HS-5 (cell line): Measurements from ENCODE around the gene APLP2.
A peak's percentile ranks its signal among the peaks of the same experiment; 100 is the strongest.
"Not testable (repeated sequence)": the region's sequence is repeated elsewhere in the genome, so short reads cannot be mapped to it uniquely, and the experiment has no call there.

Experiments
- DNase-seq: peaks from one replicate; pipeline ENCODE4 v3.0.0-alpha.2; 2012; ENCODE audit warnings: low read depth

APLP2 gene

DNA sequence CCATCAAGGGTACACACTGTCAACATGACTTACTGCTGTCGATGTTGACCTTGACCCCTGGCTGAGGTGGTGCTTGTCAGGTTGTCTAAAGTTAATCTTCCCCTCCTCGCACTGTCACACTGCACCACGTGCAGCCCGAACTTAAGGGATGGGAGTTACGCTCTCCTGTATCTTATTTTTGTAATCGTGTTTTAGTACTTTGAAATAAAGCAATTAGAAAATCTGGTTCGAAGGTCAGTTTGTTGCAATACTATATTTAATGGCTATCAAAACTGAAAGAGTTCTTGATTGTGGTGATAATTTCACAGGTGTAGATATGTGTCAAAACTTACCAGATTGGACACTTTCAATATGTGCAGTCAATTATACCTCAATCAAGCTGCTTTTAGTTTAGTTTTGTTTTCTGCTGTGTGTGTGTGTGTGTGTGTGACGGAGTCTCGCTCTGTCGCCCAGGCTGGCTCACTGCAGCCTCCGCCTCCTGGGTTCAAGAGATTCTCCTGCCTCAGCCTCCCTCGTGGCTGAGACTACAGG is 79.2 kb downstream of the APLP2 start:
- no peak for DNase-seq

DNA sequence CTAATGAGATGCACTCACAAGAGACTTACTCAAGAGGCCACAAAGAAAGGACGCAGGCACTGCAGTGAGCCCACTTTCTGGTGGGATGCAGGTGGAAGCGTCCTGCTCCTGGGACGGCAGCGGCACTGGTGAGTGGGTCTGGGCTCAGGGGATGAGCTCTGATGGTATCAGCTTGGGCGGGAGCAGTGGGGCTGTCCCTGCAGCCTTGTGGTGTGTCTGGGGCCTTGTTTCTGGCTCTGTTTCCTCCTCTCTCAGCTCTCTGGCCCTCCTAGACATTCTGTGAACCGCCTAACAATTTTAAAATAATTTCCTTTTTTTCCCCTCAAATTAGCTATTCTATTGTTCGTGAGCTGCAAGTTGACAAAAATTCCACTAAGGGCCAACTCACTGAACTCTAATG is 81.1 kb downstream of the APLP2 start:
- DNase-seq, result no peak

DNA sequence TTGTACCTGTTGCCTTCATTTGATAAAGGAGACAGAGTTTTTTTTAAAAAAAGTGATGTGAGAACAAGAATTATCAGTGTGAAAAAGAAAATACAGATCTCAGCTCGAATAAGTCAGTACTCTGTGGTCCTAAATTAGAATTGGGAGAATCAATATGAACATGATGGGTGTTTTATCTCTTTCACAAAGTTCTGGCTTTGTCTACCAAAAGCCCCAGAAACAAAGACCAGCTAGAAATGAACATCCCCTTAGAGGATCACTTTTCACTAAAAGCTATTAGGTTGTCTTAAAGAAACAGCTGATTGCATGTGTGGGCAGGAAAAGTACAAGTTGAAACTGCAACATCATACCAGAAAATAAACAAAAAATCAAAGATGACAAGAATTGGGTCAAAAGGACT is 81.5 kb downstream of the APLP2 start:
- no peak for DNase-seq

DNA sequence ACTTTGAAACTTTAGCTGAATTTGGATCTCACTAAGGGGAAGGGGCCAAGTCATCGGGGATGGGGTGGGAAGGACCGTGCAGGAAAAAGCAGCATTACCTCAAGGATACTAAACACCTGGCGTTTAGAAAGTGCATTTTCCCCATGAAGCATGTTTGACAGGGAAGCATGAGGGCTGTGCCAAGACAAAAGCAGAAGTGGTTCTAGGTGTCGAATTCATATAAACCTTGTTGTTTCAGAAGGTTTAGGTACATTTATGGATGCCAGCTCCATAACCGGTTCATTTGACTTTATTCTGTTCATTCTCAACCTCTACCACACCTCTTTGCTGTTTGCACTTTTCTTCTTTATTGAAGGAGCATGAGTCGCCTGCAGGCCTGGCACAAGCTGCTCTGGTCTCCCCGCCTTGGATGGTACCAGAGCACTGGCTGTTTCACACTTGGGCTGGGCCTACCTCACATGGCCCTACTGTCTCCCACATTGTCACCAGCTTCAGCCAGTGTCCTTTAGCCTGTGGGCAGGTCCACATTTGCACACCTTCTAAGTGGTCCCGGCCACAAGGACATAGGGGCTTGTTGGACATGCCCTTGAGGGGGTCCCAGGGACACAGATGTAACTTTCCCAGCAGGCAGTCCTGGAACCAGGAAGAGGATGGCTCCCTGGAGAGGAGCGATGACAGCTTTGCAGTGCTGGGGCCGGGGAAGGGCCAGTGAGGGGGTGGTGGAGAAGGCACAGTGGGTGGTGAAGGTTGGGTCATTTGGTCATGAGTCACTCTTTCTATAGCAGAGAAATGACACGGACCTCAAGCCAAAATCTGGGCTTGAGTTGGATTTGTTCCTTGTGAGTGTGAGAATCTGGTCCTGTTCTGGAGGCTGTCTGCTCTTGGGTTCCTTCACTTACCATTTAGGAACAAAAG is 86.7 kb downstream of the APLP2 start:
- no peak for DNase-seq

DNA sequence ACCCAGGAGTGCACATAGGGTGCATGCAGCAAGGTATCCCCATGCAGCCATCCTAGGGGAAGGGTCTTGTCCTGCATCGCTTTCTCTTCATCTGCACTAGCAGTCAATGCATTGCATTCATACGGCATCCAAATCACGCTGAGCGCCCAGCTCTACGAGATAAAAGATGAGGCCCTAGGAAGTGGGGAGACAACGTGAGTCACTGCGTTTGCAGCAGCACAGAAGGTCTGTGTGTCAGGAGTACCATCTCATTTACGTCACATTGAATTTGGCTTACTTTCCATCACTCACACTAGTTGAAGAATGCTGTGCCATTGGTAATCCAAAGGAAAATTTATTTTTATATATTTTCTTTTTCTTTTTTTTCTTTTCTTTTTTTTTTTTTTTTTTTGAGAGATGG is 87.4 kb downstream of the APLP2 start:
- DNase-seq, result no peak

DNA sequence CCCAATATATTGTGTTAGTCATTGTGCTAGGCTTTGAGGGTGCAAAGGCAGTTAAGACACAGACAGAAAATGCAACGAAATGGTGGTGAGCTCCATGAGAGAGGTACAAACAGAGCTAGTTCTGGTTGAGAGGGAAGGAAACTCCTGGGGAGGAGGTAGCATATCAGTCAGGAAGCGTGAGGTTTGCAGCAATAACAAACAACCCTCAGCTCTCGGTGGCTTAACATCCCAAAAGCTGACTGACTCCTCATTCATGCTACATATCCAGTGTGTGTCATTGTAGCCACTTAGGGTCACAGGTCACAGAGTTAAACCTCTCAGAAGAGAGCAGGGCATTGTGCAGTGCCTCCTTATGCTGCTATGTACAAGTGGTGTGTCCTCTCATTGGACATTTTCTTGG is 88.1 kb downstream of the APLP2 start:
- no peak for DNase-seq

DNA sequence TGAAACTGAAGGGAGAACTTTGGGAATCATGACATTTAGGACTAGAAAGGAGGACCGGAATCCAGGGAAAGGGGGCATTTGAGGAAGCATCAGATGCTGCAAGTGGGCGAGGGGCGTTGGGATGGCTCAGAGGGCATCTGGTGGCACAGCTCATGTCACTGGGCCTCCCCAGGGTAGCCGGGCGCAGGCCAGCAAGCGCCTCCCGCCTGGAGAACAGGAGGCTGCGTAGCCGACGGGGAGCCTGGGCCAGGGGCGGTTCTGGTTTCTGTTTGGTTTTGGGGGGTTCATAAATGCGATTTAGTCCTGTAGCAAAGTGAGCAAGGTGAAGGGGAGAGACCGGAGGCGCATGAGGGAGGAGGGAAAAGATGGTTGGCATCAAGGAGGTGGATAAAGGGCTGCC is 89.4 kb downstream of the APLP2 start:
- DNase-seq, result no peak

DNA sequence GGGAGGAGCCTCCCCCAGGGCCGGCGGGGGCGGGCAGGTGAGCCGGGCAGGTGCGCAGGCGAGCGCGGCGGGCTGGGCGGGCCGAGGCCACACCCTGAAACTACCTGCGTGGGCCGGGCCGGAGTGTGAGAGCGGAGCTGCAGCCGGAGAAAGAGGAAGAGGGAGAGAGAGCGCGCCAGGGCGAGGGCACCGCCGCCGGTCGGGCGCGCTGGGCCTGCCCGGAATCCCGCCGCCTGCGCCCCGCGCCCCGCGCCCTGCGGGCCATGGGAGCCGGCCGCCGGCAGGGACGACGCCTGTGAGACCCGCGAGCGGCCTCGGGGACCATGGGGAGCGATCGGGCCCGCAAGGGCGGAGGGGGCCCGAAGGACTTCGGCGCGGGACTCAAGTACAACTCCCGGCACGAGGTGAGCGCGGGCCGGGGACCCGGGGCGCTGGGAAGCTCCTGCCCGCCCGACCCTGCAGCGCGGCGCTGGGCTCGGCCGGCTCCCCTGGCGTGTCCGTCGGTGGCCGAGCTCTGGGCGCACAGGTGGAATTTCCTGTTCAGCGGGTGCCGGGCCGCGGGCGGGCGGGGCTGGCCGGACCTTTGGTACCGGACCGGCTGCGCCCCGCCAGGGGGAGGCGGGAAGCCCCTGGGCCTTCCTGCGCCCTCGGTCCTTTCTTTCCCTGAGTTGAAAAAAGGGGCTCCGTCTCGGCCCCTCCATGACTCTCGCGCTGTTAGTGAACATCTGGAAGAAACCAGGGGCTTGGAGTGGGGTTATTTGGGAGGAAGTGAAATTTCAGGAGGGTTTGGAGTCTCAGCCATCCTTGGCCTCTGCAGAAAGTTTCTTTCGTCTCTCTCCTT is 90.2 kb downstream of the APLP2 start, which contains the start of gene ST14:
TSS of gene ST14 (plus strand) at position 126 of the 841 bp plus-strand sequence. CDS start at position 324, 198 bp downstream.
- no peak for DNase-seq

DNA sequence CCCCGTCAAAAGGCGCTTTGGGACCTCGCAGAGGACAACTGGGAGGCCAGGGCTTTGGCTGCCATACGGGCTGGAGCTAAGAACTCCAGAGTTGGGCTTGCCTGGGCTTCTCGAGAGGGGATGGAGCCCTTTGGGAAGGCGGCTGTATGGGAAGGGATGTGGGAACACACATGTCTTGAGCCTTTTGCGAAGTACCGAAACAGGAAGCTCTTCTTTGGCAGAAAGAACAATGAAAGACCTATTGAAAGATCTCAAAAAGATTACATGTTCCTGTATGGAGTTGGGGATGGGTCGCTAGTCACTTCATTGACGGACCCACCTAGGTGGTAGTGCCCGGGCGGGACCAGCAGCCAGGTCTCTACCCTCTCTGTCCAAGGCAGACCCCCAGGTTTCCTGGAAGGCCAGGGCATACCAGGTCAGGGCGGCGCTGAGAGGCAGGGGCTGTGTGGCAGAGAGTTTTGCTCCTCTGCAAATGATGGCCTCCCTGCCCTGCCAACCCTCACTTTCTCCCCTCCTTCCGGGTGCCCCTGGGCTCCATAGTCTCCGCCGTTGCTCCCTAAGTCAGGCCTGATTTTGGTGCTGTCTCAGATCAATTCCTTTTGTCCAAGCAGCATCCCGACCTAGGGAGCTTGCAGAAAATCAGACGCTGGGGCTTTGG is 90.9 kb downstream of the APLP2 start:
- no peak for DNase-seq

DNA sequence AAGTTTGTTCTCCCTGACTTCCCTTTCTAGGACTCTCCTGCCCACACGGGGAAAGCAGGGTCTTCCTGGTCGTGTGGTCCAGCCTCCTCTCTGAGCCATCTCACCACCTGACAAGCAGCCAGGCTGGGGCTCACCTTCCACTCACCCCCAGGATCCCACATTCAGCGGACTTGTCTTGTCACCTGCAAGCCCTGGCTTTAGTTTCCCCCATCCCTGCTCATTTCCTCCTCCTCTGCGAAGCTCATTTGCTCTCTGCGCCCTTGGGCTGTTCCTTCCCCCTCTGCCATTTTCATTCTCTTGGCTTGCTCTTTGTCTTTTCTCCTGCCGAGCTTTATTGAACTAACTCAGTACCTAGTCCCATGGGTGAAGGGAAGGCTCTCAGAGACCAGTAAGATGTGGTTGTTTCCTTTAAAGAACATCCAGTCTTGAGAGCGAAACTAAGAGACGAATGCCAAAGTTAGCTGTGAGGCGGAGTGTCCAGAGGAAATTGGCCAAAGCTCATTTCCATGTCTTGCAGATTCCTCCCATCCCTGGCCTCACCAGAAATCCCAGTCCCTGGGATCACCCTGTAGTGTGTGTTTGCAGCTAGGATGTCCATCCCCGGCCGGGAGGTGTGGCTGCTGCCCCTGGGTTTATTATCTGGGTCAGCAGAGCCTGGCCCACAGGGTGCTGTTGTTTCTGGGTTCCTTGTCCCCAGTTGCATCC is 91.9 kb downstream of the APLP2 start:
- DNase-seq, result no peak

DNA sequence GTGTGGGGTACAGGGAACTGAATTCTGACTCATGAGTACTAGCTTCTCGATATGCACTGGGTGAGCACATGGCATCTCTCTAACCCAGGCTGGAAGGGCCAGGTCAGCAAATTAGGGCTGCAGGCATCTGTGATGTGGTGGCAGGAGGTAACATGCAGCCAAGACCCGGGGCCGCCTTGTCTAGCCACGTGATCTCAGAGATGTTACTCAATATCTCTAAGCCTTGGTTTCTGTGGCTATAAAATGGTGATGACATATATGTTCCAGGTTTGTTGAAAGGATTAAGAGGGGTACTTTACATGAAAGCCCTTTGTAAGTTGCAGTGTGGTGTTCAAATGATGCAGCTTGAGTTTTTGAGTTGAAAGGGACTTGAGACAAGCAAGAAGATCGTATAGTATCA is 93.0 kb downstream of the APLP2 start:
- no peak for DNase-seq

DNA sequence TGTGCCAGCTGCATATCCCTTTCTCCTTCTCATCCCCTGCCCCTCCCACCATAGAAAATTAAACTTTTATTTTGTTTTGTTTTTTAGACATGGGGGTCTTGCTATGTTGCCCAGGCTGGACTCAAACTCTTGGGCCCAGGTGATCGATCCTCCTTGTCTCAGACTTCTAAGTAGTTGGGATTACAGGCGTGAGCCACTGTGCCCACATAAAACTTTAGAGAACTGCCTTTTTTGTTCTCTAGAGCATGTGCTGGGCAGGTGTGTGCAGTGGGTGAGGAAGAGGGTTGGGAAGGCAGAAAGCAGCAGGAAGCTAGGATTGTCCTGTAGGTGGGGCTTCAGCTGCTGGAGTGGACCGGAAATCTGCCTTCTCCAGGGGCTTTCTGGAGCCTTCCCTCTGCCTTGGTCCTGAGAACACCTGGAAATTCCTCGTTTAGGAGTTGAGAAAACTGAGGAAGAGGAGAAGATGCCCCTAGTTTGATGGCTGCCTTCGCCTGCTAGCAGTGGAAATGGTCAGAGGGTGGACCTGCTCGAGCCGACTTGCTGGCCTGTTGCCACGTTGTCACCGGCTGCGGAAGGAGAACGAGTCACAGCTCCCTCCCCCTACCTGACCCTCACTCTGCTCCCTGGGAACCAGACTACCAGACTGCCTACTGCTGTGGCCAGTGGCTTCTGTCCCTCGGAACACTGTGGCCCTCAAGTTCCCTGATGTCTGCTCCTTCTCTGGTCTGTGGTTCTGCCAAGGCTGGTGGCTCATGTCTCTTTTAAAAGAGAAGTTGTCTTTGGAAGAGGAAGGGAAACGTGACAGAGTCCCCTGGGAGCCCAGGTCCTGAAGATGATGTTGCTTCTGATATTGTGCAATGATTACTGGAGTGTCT is 93.9 kb downstream of the APLP2 start:
- DNase-seq, result no peak

DNA sequence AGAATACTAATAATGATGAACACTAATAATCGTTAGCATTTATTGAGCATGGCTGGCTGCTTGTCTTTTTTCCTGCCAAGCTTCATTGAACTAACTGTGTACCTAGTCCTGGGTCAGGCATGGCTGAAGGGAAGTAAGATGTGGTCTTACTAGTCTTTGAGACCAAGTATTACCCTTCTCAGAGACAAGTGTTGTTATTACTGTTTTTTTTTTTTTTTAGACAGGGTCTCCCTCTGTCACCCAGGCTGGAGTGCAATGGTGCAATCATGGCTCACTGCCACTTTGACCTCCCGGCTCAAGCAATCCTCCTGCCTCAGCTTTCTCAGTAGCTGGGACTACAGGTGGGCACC is 94.5 kb downstream of the APLP2 start:
- DNase-seq, result no peak

DNA sequence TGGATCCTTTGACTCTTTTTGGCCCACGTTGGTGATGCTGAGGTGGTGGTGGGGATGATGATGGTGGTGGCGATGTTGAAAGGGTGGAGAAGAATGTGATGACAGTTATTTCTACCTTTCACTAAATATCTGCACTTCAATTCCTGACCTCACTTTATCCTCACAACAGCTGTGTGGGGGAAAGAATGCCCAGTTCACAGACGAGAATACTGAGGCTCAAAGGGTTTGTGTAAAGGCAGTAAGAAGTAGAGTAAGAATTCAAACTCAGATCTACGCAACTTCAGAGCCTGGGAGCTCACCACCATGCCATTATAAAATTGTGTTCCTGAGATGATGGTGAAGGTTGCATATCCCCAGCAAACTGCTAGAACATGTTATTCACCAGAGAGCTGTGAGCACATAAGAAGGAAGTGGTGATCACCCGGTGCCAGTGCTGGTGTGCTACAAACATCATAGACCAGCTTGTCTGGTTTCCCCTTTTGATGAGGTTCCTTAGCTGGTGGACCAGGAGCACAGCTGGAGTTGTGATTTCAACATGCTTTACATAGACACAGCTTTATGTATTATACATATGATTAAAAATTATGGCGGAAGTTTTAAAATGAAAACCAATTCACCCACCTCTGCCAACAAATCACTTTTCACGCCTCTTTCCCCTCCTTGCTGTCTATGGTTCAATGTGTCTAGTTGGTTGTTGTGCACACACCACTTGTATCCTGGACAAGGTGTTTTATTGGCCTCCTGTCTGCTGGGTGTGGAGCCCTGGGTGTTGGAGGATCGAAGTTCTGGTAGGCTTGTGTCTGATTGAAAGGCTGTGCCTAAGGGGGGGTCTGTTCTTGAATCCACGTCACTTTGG is 96.1 kb downstream of the APLP2 start:
- no peak for DNase-seq

DNA sequence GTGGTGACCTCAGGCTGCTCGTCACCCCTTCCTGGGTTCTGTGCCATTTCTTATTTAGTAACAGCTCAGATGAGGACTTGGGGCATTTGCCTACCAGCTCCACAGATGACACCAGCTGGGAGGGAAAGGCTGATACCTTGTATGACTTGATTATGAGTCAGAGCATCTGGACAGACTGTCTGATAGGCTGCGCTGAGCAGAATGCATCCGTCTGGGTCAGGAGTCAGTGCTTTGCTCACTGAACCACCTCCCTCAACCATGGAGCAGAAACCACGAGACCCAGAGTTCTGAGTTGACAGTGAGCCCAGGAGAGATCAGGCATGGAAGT is 96.7 kb downstream of the APLP2 start:
- peak; percentile 70 for DNase-seq

DNA sequence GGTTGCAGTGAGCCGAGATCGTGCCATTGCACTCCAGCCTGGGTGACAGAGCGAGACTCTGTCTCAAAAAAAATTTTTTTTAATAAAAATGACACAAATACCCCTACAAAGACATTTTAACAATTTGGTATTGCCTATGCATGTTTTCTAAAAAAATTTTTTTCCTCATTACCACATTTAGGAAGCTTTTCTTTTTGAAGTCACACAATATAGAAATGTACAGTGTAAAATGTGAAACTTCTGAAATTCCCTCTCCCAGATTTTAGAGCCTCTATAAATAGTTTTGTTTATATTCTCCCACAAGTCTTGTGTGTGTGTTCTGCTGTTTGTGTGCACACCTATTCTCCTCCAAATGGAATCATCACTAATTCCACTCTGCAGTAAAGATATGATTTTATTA is 97.5 kb downstream of the APLP2 start:
- DNase-seq, result no peak

DNA sequence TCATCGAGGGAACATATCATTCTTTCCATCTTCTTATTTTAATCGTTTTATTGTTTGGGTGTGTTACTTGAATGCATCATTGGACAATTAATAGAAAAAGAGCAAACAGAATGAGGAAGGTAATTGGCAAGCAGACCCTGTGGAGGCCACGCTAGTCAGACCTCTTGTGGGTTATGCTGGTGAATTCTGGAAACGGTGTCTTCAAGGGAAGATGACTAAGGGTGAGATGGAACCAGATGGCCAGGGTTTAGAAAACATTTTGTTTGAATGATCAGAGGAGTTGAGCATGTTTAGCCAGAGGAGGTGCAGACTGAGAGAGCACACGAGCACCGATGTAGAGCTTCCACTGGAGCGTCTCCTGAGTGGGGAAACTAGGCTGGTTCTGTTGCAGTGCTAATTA is 98.4 kb downstream of the APLP2 start:
- DNase-seq, result peak; percentile 20

DNA sequence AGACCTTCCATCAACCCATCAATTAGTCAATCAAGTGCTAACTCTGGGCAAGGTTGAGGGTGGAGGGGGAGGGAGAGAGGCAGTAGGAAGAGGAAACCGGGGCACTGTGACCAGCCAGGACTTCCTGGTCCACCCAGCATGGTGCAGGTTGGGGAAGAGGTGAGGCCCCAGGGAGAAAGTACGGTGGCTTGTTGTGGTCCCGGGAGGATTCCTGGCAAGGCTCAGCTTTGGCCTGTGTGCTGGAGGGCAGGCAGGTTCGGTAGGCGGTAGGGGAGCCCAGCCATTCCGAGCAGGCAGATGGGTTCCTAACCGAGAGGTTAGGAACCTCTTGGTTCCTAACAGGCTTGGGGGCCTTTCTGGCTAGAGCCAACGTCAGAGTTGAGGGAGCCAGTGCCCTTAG is 100.7 kb downstream of the APLP2 start:
- DNase-seq, result no peak

DNA sequence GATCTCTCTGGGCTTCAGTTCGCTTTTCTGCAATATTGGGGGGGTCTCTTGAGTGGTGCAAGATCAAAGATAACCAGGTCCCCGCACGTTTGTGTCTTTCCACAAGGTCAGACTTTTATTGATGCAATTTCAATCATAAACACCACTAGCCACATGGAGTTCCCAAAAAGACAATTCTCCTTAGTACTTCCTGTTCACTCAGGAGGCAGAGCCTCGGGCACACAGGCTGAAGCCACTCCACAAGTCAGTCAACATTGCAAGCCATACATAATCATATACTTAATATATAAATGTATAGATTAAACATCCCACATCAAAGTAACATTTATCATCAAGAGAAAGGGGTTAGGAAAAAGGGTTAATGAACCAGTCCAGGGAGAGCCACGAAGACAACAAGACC is 101.8 kb downstream of the APLP2 start:
- DNase-seq, result no peak

DNA sequence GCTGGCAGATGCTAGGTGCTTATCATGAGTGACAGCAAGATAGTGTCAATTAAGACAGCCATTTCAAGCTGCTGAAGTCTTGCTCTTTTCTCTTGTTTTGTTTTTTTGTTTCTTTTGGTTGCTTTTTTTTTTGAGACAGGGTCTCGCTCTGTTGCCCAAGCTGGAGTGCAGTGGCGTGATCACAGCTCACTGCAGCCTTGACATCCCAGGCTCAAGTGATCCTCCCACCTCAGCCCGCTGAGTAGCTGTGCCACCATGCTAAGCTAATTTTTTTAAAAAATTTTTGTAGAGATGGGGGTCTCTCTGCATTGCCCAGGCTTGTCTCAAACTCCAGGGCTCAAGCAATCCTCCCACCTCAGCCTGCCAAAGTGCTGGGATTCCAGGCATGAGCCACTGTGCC is 102.3 kb downstream of the APLP2 start:
- not testable (repeated sequence) for DNase-seq
